VCaP (cell line): ENCODE results near the gene SOX18.
"Not testable (repeated sequence)": the region's sequence is repeated elsewhere in the genome, so short reads cannot be mapped to it uniquely, and the experiment has no call there.

ENCODE experiments used
- H3K27ac ChIP-seq: fragments of 450-650 bp; 2 replicates; pipeline ENCODE4 v1.5.1; 2017
- CTCF ChIP-seq: fragments of 450-650 bp; conservative IDR thresholded peaks from 2 replicates; pipeline ENCODE4 v1.5.1; 2017; ENCODE audit warnings: mild to moderate bottlenecking, moderate library complexity

The SOX18 gene

GRCh38 chr20:64025101-64025825 lies 24.2 kb downstream of the SOX18 start:
- peak overlapping the region; percentile 54 for H3K27ac ChIP-seq
- no peak for TF ChIP-seq CTCF

DNA sequence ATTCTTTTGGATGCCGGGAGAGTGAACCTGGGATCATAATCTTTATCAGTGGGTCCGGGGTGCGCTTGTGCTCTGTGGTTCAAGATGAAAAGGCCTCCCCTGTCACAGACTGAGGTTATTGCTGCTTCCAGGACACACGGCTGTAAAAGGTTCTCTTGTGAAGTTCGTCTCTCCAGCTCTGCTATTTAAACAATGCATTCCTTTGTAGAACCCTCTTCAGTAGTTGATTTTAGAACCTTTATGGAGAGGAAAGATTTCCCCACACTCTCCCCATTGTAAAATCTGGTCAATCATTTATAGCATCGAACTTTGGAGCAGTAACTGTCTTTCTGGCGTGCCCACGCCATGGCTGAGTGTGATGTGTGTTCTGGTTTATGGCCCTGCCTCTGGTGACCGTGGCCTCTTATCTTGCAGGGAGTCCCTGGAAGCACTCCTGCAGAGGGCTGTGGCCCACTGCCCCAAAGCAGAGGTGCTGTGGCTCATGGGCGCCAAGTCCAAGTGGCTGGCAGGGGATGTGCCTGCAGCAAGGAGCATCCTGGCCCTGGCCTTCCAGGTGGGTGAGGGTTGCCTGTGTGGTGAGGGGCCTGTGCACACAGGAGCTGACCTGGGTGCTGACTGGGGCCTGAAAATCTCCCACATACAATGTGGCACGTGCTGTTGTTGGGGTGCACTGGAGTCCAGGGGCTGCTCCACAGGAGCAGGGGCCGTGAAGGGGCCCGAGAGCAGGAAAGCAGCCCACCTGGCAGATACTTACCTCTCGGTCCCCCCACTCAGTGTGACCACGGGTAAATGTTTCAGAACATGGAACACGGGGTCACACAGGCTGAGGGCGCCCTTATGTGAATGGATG lies 25.1 kb downstream of the SOX18 start:
- no peak for TF ChIP-seq CTCF
- H3K27ac ChIP-seq, result peak overlapping the region; percentile 54

DNA sequence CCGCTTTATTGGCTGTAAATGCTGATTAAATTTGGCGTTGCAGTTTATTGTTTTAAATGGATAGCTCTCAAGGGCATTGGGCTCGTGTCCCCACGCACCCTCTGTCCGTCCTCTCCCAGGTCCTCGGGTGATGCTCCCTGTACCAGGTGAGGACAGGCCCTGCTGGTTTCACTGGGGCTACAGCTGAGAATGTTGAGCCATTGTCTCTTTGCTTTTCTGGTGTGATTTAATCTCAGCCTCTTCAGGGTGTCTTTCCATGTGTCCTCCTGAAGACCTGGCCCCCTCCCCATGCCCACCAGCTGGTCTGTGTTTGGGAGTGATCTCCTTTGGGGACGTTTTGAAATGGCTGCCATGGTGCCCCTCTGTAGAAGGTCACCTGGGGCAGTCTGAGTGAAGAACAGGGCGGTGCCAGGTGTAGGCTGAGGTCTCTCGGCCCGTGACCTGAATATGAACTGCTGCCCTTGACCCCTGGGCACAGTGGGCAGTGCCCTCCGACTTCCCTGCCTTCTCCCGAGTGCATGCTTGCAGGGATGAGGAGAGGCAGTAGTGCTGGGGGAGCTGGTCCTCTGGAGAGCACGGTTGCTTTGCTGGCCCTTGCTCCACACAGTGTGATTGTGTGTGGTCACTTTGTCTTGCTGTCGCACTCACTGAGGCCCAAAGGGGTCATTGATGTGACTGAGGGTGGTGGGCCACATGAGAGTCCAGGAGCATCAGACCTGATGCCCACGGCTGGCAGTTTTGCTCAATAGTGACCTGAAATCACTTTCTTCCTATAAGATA lies 25.9 kb downstream of the SOX18 start:
- H3K27ac ChIP-seq, result peak overlapping the region; percentile 54
- TF ChIP-seq CTCF, result no peak

GRCh38 chr20:64022671-64023360 lies 26.6 kb downstream of the SOX18 start:
- peak overlapping the region; percentile 54 for H3K27ac ChIP-seq
- TF ChIP-seq CTCF, result no peak

GRCh38 chr20:64021124-64021975 lies 28.1 kb downstream of the SOX18 start:
- H3K27ac ChIP-seq, result no peak overlapping the region
- no peak for TF ChIP-seq CTCF

DNA sequence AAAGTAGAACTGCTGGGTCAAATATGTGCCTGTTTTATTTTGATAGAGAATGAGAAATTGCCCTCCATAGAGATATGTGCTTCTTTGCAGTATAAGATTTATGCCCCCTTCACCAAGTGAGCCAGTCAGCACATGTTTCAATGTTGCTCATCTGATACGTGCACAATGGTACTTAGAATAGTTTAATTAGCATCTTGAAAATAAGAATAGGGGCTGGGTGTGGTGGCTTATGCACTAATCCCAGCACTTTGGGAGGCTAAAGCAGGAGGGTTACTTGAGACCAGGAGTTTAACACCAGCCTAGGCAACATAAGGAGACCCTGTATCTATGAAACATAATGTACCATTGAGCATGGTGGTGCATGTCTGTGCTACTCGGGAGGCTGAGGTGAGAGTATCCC lies 33.8 kb downstream of the SOX18 start:
- no peak for TF ChIP-seq CTCF
- no peak overlapping the region for H3K27ac ChIP-seq

DNA sequence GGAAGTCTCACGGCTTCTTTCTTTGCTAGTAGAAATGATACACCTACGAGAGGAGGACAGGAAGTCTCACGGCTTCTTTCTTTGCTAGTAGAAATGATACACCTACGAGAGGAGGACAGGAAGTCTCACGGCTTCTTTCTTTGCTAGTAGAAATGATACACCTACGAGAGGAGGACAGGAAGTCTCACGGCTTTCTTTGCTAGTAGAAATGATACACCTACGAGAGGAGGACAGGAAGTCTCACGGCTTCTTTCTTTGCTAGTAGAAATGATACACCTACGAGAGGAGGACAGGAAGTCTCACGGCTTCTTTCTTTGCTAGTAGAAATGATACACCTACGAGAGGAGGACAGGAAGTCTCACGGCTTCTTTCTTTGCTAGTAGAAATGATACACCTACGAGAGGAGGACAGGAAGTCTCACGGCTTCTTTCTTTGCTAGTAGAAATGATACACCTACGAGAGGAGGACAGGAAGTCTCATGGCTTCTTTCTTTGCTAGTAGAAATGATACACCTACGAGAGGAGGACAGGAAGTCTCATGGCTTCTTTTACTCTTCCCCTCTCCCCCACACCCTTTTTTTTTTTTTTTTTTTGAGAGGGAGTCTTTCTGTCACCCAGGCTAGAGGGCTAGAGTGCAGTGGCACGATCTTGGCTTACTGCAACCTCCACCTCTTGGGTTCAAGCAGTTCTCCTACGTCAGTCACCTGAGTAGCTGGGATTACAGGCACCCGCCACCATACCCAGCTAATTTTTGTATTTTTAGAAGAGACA lies 36.9 kb downstream of the SOX18 start:
- H3K27ac ChIP-seq, result not testable (repeated sequence)
